Activated gamma-delta T cell treated with anti-CD3 and anti-CD28 coated beads, Interleukin-2, amount 50 U/mL, for 16 hours (primary cell): ENCODE data around the gene RNF145.
"Not testable (repeated sequence)": the region's sequence is repeated elsewhere in the genome, so short reads cannot be mapped to it uniquely, and the experiment has no call there.

Source experiments
- DNase-seq: peaks from one replicate; pipeline ENCODE4 v3.0.0-alpha.2; 2020; ENCODE audit warnings: low read depth

RNF145 gene

GRCh38 chr5:159190170-159190569 lies 19.2 kb downstream of the RNF145 start:
- no peak for DNase-seq

GRCh38 chr5:159189310-159189709 lies 20.0 kb downstream of the RNF145 start:
- DNase-seq = no peak

- no peak for DNase-seq
These were observed 21.6 kb downstream of the RNF145 start for GRCh38 chr5:159187719-159188118.

- no peak for DNase-seq
These were observed 23.0 kb downstream of the RNF145 start for GRCh38 chr5:159186319-159186718.

GRCh38 chr5:159185773-159186172 lies 23.6 kb downstream of the RNF145 start:
- no peak for DNase-seq

- peak; percentile 4 for DNase-seq
These were observed 24.4 kb downstream of the RNF145 start for GRCh38 chr5:159184858-159185381.

- no peak for DNase-seq
These were observed 25.1 kb downstream of the RNF145 start for GRCh38 chr5:159184236-159184635.

GRCh38 chr5:159183247-159183646 lies 26.1 kb downstream of the RNF145 start:
- DNase-seq = no peak

GRCh38 chr5:159182691-159183090 lies 26.7 kb downstream of the RNF145 start:
- DNase-seq = no peak

- no peak for DNase-seq
These were observed 27.7 kb downstream of the RNF145 start for GRCh38 chr5:159181651-159182050.

- no peak for DNase-seq
These were observed 28.2 kb downstream of the RNF145 start for GRCh38 chr5:159181152-159181551.

GRCh38 chr5:159179529-159180305 lies 29.6 kb downstream of the RNF145 start:
- DNase-seq = no peak

GRCh38 chr5:159178978-159179377 lies 30.4 kb downstream of the RNF145 start:
- no peak for DNase-seq

GRCh38 chr5:159175547-159175946 lies 33.8 kb downstream of the RNF145 start:
- no peak for DNase-seq

GRCh38 chr5:159174511-159175168 lies 34.7 kb downstream of the RNF145 start:
- DNase-seq = no peak

GRCh38 chr5:159171274-159171673 lies 38.1 kb downstream of the RNF145 start:
- no peak for DNase-seq

GRCh38 chr5:159170021-159170420 lies 39.3 kb downstream of the RNF145 start:
- no peak for DNase-seq

GRCh38 chr5:159166416-159166815 lies 42.9 kb downstream of the RNF145 start:
- no peak for DNase-seq

GRCh38 chr5:159163701-159164046 lies 45.7 kb downstream of the RNF145 start:
- DNase-seq = no peak

- DNase-seq = no peak
These were observed 46.2 kb downstream of the RNF145 start for GRCh38 chr5:159163027-159163700.

GRCh38 chr5:159161361-159162214 lies 47.8 kb downstream of the RNF145 start:
- no peak for DNase-seq

- DNase-seq = not testable (repeated sequence)
These were observed 50.7 kb downstream of the RNF145 start for GRCh38 chr5:159158553-159159091.
